A673 (cell line): ENCODE measurements around the gene HIGD1A.

ENCODE experiments used
- CTCF ChIP-seq: fragments of 300-800, 200-600 bp; sonication (generic); conservative IDR thresholded peaks from 2 replicates; pipeline ENCODE4 v1.5.1; 2017; ENCODE audit warnings: low read depth, mild to moderate bottlenecking, antibody characterized with exemption, low read length, moderate library complexity, mixed read lengths
- EZH2 ChIP-seq: fragments of 200-600 bp; sonication (generic); IDR thresholded peaks from 2 replicates; pipeline ENCODE4 v1.6.1; 2017; ENCODE audit warnings: borderline replicate concordance, low read depth, mild to moderate bottlenecking, mixed read lengths, antibody characterized with exemption, low read length; ENCODE audit not compliant: poor library complexity, severe bottlenecking

GRCh38 chr3:42814914-42815507 is 10.7 kb upstream of the HIGD1A start:
- TF ChIP-seq CTCF, result no peak
- no peak for TF ChIP-seq EZH2
